ENCODE data around the gene ARL3.

The ARL3 gene

GRCh38 chr10:102677331-102678067 lies 36.7 kb downstream of the ARL3 start:
- Mint-ChIP-seq H3K27me3 (no peaks in the 10 kb centered on the region), H3K36me3 (peaks cover 3 to 6% of the 10 kb centered on the region in 2 donors), H3K27ac (peak overlapping the region; percentile 16), H3K4me3 (no peak overlapping the region), H3K4me1 (peaks cover 27 to 43% of the 10 kb centered on the region in 2 donors), H3K9me3 (no peaks in the 10 kb centered on the region)
- ATAC-seq (replicated peaks): no peak
- DNase-seq: no peak

GRCh38 chr10:102676534-102677315 lies 37.5 kb downstream of the ARL3 start:
- DNase-seq (no peak), ATAC-seq (replicated peaks) (no peak)
- H3K4me1 Mint-ChIP-seq: peaks cover 27 to 43% of the 10 kb centered on the region in 2 donors
- H3K27me3 Mint-ChIP-seq: no peaks in the 10 kb centered on the region
- H3K27ac Mint-ChIP-seq: peak overlapping the region; percentile 14
- no peak overlapping the region for H3K4me3 Mint-ChIP-seq
- peaks cover 0 to 3% of the 10 kb centered on the region in 2 donors for H3K36me3 Mint-ChIP-seq
- H3K9me3 Mint-ChIP-seq: no peaks in the 10 kb centered on the region

DNA sequence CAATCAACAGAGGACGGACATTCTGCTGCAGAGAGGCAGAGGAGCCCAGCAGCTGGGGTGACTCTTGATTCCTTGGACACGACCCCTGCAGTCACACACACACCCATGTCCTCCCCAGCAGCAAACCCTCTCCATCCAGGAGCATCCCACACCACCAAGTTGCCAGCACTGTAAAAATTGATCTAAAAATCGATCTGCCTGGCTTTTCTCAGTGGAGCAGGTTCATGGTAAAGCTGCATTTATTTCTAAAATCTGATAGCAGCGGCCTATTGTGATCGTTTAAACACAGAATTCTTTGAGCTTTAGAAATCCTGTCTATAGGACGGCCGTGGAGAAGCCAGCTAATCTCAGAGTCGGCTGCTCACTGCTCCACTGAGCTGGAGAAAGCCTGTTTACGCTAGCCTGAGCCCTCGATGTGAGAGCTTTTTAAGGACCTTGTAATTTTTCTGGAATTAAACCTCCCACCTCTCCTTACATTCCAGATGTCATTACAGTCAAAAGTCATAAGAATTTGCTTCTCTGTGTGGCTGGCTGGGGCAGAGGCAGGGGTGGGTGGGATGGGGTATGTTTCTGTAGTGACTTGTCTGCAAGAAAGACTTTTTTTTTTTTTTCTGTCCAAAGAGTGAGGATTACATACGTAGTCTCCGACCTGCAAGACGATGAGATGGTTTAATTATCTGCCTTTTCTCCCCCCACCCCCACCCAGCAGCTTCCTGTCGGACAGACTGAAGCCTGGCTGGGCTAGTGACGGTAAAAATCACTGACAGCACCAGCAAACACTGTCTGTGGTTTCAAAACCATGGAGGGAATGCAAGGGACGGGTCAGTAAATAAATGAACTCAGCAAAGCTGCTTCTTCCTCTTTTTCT lies 38.3 kb downstream of the ARL3 start:
- DNase-seq (peak; percentile 53), ATAC-seq (replicated peaks) (peak; percentile 85 to 86)
- H3K4me1 Mint-ChIP-seq: peaks cover 27 to 43% of the 10 kb centered on the region in 2 donors
- H3K4me3 Mint-ChIP-seq: peak overlapping the region; percentile 27 to 62
- H3K27me3 Mint-ChIP-seq: no peaks in the 10 kb centered on the region
- peaks cover 0 to 3% of the 10 kb centered on the region in 2 donors for H3K36me3 Mint-ChIP-seq
- H3K9me3 Mint-ChIP-seq: no peaks in the 10 kb centered on the region
- peak overlapping the region; percentile 60 for H3K27ac Mint-ChIP-seq

DNA sequence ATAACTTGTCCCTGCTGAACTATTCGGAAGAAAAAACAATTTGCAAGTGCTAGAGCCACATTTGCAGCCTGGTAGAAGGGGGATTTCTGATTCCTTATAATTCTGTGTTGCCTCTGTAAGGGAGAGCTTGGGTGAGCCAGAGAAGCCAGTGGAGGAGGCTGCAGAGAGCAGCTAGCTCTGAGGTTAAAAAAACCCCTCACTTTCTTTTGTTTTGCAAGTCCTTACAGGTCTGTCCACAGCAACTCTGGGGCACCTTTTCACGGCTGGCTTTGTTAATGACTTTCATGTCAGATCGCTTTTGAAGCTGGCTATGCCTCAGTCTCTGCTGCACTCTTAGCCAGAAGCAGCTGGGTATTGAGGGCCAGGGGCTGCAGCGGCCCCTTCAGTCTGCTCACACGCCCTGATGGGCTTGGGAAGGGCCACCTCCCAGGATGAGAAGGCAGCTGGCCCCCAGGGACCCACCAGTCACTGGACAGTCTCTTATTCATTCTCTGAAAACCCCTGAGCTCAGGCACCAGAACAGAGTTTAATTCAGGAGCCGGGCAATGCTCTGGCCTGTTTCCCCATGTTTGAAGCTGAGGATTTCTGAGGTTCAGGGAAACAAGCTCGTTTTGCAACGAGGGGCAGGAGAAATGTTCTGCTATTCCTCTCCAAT lies 39.1 kb downstream of the ARL3 start:
- Mint-ChIP-seq H3K4me1 (peaks cover 27 to 43% of the 10 kb centered on the region in 2 donors), H3K36me3 (peaks cover 0 to 2% of the 10 kb centered on the region in 2 donors), H3K4me3 (peak overlapping the region in 1 of 2 donors; percentile 62), H3K27ac (peak overlapping the region; percentile 47), H3K27me3 (no peaks in the 10 kb centered on the region), H3K9me3 (no peaks in the 10 kb centered on the region)
- ATAC-seq (replicated peaks) (no peak), DNase-seq (no peak)

DNA sequence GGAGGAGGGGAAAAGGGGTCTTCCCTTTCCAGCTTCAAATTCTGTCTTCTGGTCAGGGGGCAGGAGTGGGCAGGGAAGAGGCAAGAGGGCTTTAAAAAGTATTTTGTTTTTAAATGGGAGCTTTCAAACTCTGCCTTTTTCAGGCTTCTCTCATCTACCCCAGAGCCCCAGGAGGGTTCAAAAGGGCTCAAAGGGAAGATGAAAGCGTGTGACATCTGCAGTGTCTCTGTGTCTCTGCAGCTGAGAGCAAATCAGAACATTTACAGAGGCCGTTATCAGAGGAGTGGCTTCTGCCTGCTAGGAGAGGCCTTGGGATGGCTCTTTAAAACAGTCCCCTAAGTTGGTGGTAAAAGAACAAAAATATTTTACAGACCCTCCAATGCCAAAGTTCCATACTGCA lies 39.6 kb downstream of the ARL3 start:
- no peak overlapping the region for H3K27ac Mint-ChIP-seq
- no peak for ATAC-seq (replicated peaks)
- no peak overlapping the region for H3K4me3 Mint-ChIP-seq

DNA sequence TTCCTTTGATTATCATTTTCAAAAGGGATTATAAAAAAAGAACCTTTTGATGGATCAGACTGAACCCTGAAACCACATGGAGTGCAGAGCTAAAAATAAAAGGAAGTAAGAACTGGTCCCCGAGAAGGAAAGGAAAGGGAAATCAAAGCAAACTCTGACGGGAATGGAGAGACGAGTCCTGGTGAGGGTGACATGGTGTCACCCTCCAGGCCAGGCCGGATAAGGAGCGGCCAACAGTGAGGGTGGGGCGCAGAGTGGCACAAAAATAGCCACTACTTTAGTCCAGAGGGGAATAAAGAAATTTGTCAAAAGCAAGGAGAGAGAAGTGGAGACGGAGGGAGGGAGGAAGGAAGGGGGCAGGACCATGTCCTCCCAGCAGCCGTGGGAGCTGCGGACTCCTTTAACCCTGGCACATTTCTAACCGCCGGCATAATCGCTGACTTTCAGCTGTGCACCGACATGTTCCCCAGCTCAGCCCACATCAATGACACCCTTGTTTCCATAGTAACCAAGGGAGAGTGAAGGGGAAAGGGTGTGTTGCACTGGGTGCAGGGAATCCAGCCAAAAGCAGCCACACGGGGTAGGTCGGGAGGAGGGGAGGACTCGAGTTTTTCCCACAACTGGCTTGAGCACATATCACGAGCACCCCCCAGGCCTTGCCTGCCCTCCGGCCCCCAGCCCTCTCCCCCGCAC lies 40.2 kb downstream of the ARL3 start:
- Mint-ChIP-seq H3K27ac (peak overlapping the region; percentile 20), H3K36me3 (no peaks in the 10 kb centered on the region), H3K4me1 (peaks cover 25 to 40% of the 10 kb centered on the region in 2 donors), H3K9me3 (no peaks in the 10 kb centered on the region), H3K27me3 (no peaks in the 10 kb centered on the region), H3K4me3 (peak overlapping the region; percentile 70 to 73)
- DNase-seq (no peak), ATAC-seq (replicated peaks) (peak; percentile 72 to 77)

More for the DNA sequence above, 39.6 kb downstream of the ARL3 start:
- no peak for DNase-seq
- H3K4me1 Mint-ChIP-seq: peaks cover 27 to 43% of the 10 kb centered on the region in 2 donors
- no peaks in the 10 kb centered on the region for H3K9me3 Mint-ChIP-seq
- H3K36me3 Mint-ChIP-seq: no peaks in the 10 kb centered on the region
- H3K27me3 Mint-ChIP-seq: no peaks in the 10 kb centered on the region

DNA sequence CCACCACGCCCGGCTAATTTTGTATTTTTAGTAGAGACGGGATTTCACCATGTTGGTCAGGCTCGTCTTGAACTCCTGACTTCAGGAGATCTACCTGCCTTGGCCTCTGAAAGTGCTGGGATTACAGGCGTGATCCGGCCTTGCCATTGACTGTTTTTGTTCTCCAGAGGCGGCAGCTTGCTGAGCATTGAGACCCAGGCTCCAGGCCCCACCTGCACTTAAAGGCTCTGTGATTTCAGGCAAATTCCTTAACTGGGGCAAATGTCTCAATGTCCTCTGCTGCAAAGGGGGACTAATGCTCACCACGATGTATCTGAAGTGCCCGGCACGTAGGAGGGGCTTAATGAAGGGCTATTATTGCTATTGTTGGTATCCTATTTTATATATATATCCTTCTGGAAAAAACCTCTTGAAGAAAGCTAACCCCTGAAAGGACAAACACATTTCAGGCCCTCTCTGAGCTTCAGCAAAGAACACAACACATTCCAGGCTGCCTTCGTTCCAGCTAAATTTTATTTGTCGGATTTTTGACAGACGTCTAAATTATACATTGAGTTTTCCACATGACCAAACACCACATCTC lies 40.9 kb downstream of the ARL3 start:
- Mint-ChIP-seq H3K27me3 (no peaks in the 10 kb centered on the region), H3K9me3 (no peaks in the 10 kb centered on the region), H3K27ac (peak overlapping the region; percentile 20), H3K4me1 (peaks cover 22 to 36% of the 10 kb centered on the region in 2 donors), H3K36me3 (no peaks in the 10 kb centered on the region), H3K4me3 (peak overlapping the region; percentile 70 to 73)
- no peak for ATAC-seq (replicated peaks)
- no peak for DNase-seq

DNA sequence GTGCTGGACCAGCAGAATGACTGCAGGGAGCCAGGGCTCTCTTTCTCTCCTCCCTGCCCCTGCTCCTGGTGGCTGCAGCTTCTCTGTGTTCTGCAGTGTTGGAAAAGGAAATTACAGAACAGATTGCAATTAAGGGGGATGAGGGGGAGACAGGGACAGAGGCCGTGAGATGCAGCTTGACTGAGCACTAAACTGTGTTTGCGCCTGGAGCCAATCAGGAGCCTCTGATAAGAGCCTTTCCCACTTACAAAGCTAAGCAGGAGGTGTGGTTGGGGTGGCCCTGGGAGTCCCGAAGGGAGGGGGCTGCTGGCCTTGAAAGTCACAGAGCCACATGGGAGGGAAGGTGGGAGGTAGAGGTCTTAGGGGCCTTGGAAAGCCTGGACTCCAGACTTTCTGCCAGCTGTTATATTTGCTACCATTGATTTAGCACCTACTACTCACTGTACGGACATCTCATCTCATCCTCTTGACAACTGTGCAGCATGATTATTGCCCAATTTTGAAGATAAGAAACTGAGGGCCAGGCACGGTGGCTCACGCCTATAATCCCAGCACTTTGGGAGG lies 43.2 kb downstream of the ARL3 start:
- H3K9me3 Mint-ChIP-seq: no peaks in the 10 kb centered on the region
- no peak for ATAC-seq (replicated peaks)
- H3K4me3 Mint-ChIP-seq: no peak overlapping the region
- no peak overlapping the region for H3K27ac Mint-ChIP-seq
- H3K4me1 Mint-ChIP-seq: peaks cover 19 to 36% of the 10 kb centered on the region in 2 donors
- H3K27me3 Mint-ChIP-seq: no peaks in the 10 kb centered on the region
- H3K36me3 Mint-ChIP-seq: no peaks in the 10 kb centered on the region
- no peak for DNase-seq

- no peak overlapping the region for H3K4me3 Mint-ChIP-seq
- no peaks in the 10 kb centered on the region for H3K36me3 Mint-ChIP-seq
- DNase-seq (no peak), ATAC-seq (replicated peaks) (no peak)
- H3K9me3 Mint-ChIP-seq: no peaks in the 10 kb centered on the region
- peaks cover 13 to 28% of the 10 kb centered on the region in 2 donors for H3K4me1 Mint-ChIP-seq
- no peak overlapping the region for H3K27ac Mint-ChIP-seq
- H3K27me3 Mint-ChIP-seq: no peaks in the 10 kb centered on the region
These were observed 44.0 kb downstream of the ARL3 start for GRCh38 chr10:102670065-102670670.

GRCh38 chr10:102669206-102670064 lies 44.8 kb downstream of the ARL3 start:
- no peak for DNase-seq
- H3K27ac Mint-ChIP-seq: no peak overlapping the region
- H3K4me1 Mint-ChIP-seq: peaks cover 10 to 21% of the 10 kb centered on the region in 2 donors
- H3K36me3 Mint-ChIP-seq: no peaks in the 10 kb centered on the region
- no peaks in the 10 kb centered on the region for H3K27me3 Mint-ChIP-seq
- no peaks in the 10 kb centered on the region for H3K9me3 Mint-ChIP-seq
- H3K4me3 Mint-ChIP-seq: no peak overlapping the region
- no peak for ATAC-seq (replicated peaks)

DNA sequence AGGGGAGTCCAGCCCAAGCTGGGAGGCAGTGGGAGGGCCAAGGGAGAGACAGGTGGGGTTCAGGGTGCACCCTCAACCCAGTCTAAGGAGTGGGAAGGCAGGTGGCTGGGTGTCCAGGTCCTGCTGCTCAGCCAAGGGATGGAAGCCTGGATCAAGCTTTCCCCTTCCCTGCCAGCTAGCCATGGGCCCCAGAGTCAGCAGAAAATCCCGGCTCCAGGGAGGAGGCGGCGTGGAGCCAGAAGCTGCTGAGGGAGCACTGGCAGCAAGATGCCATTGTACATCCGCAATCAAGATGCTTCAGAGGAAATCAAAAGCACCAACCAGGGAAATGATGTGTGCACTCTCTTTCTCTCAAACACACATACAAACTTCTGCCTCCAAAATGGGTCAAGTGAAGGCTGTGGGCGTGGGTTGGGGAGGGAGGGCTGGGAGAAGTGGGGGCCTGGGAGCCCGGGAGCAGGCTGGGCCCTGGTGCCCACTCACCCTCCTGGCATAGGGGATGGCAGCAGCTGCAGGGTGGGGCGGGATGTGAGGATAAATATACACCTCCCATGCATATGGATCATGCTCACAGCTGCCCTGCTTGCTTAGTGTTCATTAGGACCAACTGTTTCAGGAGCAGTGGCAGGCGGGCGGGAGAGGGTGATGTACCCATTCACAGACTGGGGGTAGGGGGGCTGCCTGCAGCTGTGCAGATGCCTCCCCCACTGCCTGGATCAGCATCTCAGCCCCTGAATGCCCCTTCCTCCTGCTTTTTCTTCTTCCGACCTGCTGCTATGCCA lies 45.7 kb downstream of the ARL3 start:
- peaks cover 3 to 12% of the 10 kb centered on the region in 2 donors for H3K4me1 Mint-ChIP-seq
- H3K27ac Mint-ChIP-seq: no peak overlapping the region
- ATAC-seq (replicated peaks) (no peak), DNase-seq (no peak)
- H3K36me3 Mint-ChIP-seq: no peaks in the 10 kb centered on the region
- H3K9me3 Mint-ChIP-seq: no peaks in the 10 kb centered on the region
- no peaks in the 10 kb centered on the region for H3K27me3 Mint-ChIP-seq
- H3K4me3 Mint-ChIP-seq: no peak overlapping the region
